Measurements from ENCODE around the gene RSPH6A. TPM values are rescaled to one million over a fixed set of nuclear protein-coding genes. Genes with fewer than 3 reads are reported as not detected.

RSPH6A gene
- total and polyA plus RNA-seq, 2 of the 4 experiments (the other 2 are of a cell fraction): under 0.01 to 0.09 TPM

DNA sequence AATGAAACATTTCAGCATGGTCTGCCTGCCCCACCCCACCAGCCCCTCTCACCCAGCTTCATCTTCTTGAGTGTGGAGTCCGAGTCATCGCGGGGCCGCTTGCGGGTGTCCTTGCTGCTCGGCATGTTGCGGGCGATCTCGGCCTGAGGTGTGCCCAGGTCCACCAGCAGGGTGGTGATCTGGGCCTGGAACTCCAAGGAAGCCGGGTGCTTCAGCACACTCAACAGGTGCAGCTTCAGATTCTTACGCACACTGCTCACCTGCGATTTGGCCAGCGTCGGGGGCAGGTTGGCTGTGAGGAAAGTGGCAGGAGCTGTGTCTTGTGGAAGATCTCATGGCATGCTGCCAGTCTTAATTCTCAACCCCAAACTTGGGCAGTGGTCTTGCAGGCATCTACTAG, 27.1 kb upstream of the RSPH6A start:
- Histone ChIP-seq H4K8ac (ENCODE audit: low read depth in 2 of 2, low read length in 2 of 2) (no peak overlapping the region), H4K91ac (ENCODE audit: insufficient read depth, low read depth, low read length) (no peak overlapping the region), H3K36me3 (ENCODE audit: control insufficient read depth, insufficient read depth, low read length) (peaks cover 57% of the 10 kb centered on the region), H2BK15ac (ENCODE audit: low read depth, low read length) (no peak overlapping the region), H3K4me1 (ENCODE audit: control insufficient read depth, insufficient read depth, low read length) (no peaks in the 10 kb centered on the region), H3K18ac (ENCODE audit: low read depth, low read length) (no peak overlapping the region), H3K27ac (ENCODE audit: insufficient read depth, low read length) (no peak overlapping the region), H3K27me3 (ENCODE audit: control insufficient read depth, insufficient read depth, low read length) (no peaks in the 10 kb centered on the region), H2BK20ac (ENCODE audit: low read depth, low read length) (no peak overlapping the region), H3K14ac (replicated peaks; ENCODE audit: low read depth, low read length) (no peak overlapping the region), H3K4me2 (ENCODE audit: low read depth, low read length) (no peak overlapping the region), H3K9ac (ENCODE audit: low read depth, low read length) (no peak overlapping the region), H4K20me1 (ENCODE audit: insufficient read depth, low read length) (no peaks in the 10 kb centered on the region; the same call in 1 of the 2 replicates), H2BK120ac (ENCODE audit: low read depth, low read length) (no peak overlapping the region), H2AFZ (replicated peaks; ENCODE audit: low read length, poor library complexity) (no peak overlapping the region), H3K4ac (ENCODE audit: low read depth, low read length) (no peak overlapping the region), H2AK5ac (ENCODE audit: low read depth, low read length) (no peak overlapping the region), H3K9me1 (ENCODE audit: insufficient read depth, low read length) (no peaks in the 10 kb centered on the region; the same call in 1 of the 2 replicates), H3K4me3 (ENCODE audit: insufficient read depth, low read depth, low read length) (no peak overlapping the region), H2AK9ac (replicated peaks; ENCODE audit: low read depth, low read length, poor library complexity) (no peak overlapping the region), H3K56ac (ENCODE audit: extremely low read depth, insufficient read depth, low read length) (no peak overlapping the region), H2BK5ac (ENCODE audit: low read depth, low read length, poor library complexity, severe bottlenecking) (no peak overlapping the region), H4K5ac (ENCODE audit: low read depth, low read length) (no peak overlapping the region), H3K9me3 (ENCODE audit: control insufficient read depth, insufficient read depth, low read length) (peaks cover 3% of the 10 kb centered on the region; the same call in 1 of the 2 replicates), H3K79me1 (ENCODE audit: low read depth in 1 of 2, low read length in 2 of 2) (peaks cover 4 to 30% of the 10 kb centered on the region in 2 experiments), H3K23ac (ENCODE audit: low read depth, low read length) (no peak overlapping the region)
- ATAC-seq (ENCODE audit: low read depth): no peak
- TF ChIP-seq RFX5 (IDR thresholded peaks at IDR 0.05; ENCODE audit: low read depth, low read length): no peak
- TF ChIP-seq CHD1 (IDR thresholded peaks at IDR 0.05; ENCODE audit: low read depth, low read length): no peak
- no peak for TF ChIP-seq RAD21 (IDR thresholded peaks at IDR 0.05; ENCODE audit: low read length)
- no peak for TF ChIP-seq POLR2A (IDR thresholded peaks at IDR 0.05; ENCODE audit: low read depth, low read length)
- no peak for TF ChIP-seq SMC3 (IDR thresholded peaks at IDR 0.05; ENCODE audit: low read depth, low read length)
- no peak for TF ChIP-seq FOS (IDR thresholded peaks at IDR 0.05; ENCODE audit: low read depth, low read length)
- no peak for TF ChIP-seq MAZ (IDR thresholded peaks at IDR 0.05; ENCODE audit: borderline replicate concordance, low read depth, low read length)
- TF ChIP-seq, protein P1, sequence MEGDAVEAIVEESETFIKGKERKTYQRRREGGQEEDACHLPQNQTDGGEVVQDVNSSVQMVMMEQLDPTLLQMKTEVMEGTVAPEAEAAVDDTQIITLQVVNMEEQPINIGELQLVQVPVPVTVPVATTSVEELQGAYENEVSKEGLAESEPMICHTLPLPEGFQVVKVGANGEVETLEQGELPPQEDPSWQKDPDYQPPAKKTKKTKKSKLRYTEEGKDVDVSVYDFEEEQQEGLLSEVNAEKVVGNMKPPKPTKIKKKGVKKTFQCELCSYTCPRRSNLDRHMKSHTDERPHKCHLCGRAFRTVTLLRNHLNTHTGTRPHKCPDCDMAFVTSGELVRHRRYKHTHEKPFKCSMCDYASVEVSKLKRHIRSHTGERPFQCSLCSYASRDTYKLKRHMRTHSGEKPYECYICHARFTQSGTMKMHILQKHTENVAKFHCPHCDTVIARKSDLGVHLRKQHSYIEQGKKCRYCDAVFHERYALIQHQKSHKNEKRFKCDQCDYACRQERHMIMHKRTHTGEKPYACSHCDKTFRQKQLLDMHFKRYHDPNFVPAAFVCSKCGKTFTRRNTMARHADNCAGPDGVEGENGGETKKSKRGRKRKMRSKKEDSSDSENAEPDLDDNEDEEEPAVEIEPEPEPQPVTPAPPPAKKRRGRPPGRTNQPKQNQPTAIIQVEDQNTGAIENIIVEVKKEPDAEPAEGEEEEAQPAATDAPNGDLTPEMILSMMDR (conservative IDR thresholded peaks at IDR 0.05; ENCODE audit: low read depth, low read length): no peak
- no peak for TF ChIP-seq BHLHE40 (IDR thresholded peaks at IDR 0.05; ENCODE audit: low read depth, low read length)
- TF ChIP-seq CEBPB (IDR thresholded peaks at IDR 0.05; ENCODE audit: low read depth, low read length): no peak
- TF ChIP-seq NFE2L2 (IDR thresholded peaks at IDR 0.05; ENCODE audit: low read depth, low read length): no peak
- no peak for TF ChIP-seq MXI1 (IDR thresholded peaks at IDR 0.05; ENCODE audit: borderline replicate concordance, low read depth, low read length)
- TF ChIP-seq RCOR1 (IDR thresholded peaks at IDR 0.05; ENCODE audit: insufficient replicate concordance, low read length): no peak
- no peak for TF ChIP-seq MAFK (IDR thresholded peaks at IDR 0.05; ENCODE audit: low read depth, low read length)
- TF ChIP-seq, protein P2, sequence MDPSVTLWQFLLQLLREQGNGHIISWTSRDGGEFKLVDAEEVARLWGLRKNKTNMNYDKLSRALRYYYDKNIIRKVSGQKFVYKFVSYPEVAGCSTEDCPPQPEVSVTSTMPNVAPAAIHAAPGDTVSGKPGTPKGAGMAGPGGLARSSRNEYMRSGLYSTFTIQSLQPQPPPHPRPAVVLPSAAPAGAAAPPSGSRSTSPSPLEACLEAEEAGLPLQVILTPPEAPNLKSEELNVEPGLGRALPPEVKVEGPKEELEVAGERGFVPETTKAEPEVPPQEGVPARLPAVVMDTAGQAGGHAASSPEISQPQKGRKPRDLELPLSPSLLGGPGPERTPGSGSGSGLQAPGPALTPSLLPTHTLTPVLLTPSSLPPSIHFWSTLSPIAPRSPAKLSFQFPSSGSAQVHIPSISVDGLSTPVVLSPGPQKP (IDR thresholded peaks at IDR 0.05; ENCODE audit: borderline replicate concordance, low read depth, low read length): no peak
- TF ChIP-seq USF2 (IDR thresholded peaks at IDR 0.05; ENCODE audit: low read depth, low read length): no peak
- no TSS peak for BruUV-seq (replicated peaks)
- DNase-seq: no peak
- in situ Hi-C loops (cut with MboI; ENCODE audit: low sequenced_read_pairs) (no loop called here), dilution Hi-C loops (cut with HindIII; ENCODE audit: low sequenced_read_pairs, unreplicated experiment) (no loop called here), intact Hi-C loops (cut with micrococcal nuclease) (no loop called here)
- CTCF ChIA-PET: interaction anchor here (0.6 to 0.7 kb wide), 2 partner anchors 72 to 284 kb away, joined by 3 to 4 read pairs; no protein-coding TSS in a partner anchor
- WGBS, 2 experiments (ENCODE audit: extremely low coverage in 2 of 2, insufficient read length in 1 of 2): no CpG with 5 or more reads among the region's 14 CpGs
- POLR2A ChIA-PET (ENCODE audit: unreplicated experiment): no interaction called here

All from IMR-90 (cell line).